ENCODE results near the gene VPS35L. TPM values are rescaled to one million over a fixed set of nuclear protein-coding genes. Genes with fewer than 3 reads are reported as not detected.

The VPS35L gene
- total and polyA plus RNA-seq, 8 donors = 15.2 to 205 (median 29.7) TPM

- H3K36me3 ChIP-seq = peaks cover 5 to 54% (median 43%) of the 10 kb centered on the region in 4 donors
- no peaks in the 10 kb centered on the region for H3K27me3 ChIP-seq
- peaks cover 52 to 63% (median 58%) of the 10 kb centered on the region in 4 donors for H3K4me1 ChIP-seq
- 90 to 97% (median 92%) methylated on average over 9 to 15 of the region's 15 CpGs for WGBS, 5 donors
- no peak for DNase-seq
- H3K27ac ChIP-seq = peak overlapping the region; percentile 40 to 88 (median 77)
- no peaks in the 10 kb centered on the region for H3K9me3 ChIP-seq
- TF ChIP-seq CTCF (IDR thresholded peaks at IDR 0.05) = no peak
- no peak for TF ChIP-seq POLR2AphosphoS5 (IDR thresholded peaks at IDR 0.05)
- TF ChIP-seq EP300 (IDR thresholded peaks at IDR 0.05) = no peak
- no peak for TF ChIP-seq POLR2A (IDR thresholded peaks at IDR 0.05)
- H3K4me3 ChIP-seq = no peak overlapping the region
- intact Hi-C loops (cut with DNase I; ENCODE audit: low total_unique reads) = no loop called here
Observed at GRCh38 chr16:19696961-19697360, 141.5 kb downstream of the VPS35L start.

GRCh38 chr16:19697756-19698318 lies 142.3 kb downstream of the VPS35L start:
- peaks cover 0 to 54% (median 43%) of the 10 kb centered on the region in 4 donors for H3K36me3 ChIP-seq
- intact Hi-C loops (cut with DNase I; ENCODE audit: low total_unique reads) = no loop called here
- H3K27me3 ChIP-seq = no peaks in the 10 kb centered on the region
- H3K9me3 ChIP-seq = no peaks in the 10 kb centered on the region
- peak; percentile 62 to 77 for DNase-seq
- TF ChIP-seq POLR2AphosphoS5 (IDR thresholded peaks at IDR 0.05) (peak in 2 of 3 donors; percentile 71 to 80), EP300 (IDR thresholded peaks at IDR 0.05) (no peak)
- peaks cover 52 to 63% (median 58%) of the 10 kb centered on the region in 4 donors for H3K4me1 ChIP-seq
- H3K4me3 ChIP-seq = no peak overlapping the region
- 34 to 81% (median 52%) methylated on average over 7 to 8 of the region's 8 CpGs for WGBS, 5 donors
- H3K27ac ChIP-seq = peak overlapping the region; percentile 61 to 88 (median 77)

- Histone ChIP-seq H3K9me3 (no peaks in the 10 kb centered on the region), H3K27ac (peak overlapping the region; percentile 61 to 88 (median 77)), H3K27me3 (no peaks in the 10 kb centered on the region), H3K36me3 (peaks cover 0 to 55% (median 49%) of the 10 kb centered on the region in 4 donors), H3K4me3 (no peak overlapping the region), H3K4me1 (peaks cover 52 to 63% (median 58%) of the 10 kb centered on the region in 4 donors)
- no peak for DNase-seq
- intact Hi-C loops (cut with DNase I; ENCODE audit: low total_unique reads) = no loop called here
- no peak for TF ChIP-seq EP300 (IDR thresholded peaks at IDR 0.05)
- no peak for TF ChIP-seq CTCF (IDR thresholded peaks at IDR 0.05)
- 70 to 74% (median 71%) methylated on average over 18 to 19 of the region's 19 CpGs for WGBS, 5 donors
Observed at GRCh38 chr16:19698480-19699465, 143.3 kb downstream of the VPS35L start.

- WGBS, 5 donors = 89 to 97% (median 96%) methylated on average over 7 to 8 of the region's 8 CpGs
- no peak for TF ChIP-seq POLR2A (IDR thresholded peaks at IDR 0.05)
- no peak for TF ChIP-seq EP300 (IDR thresholded peaks at IDR 0.05)
- TF ChIP-seq POLR2AphosphoS5 (IDR thresholded peaks at IDR 0.05) = no peak
- TF ChIP-seq CTCF (IDR thresholded peaks at IDR 0.05) = no peak
- H3K27me3 ChIP-seq = no peaks in the 10 kb centered on the region
- H3K27ac ChIP-seq = peak overlapping the region; percentile 21 to 88 (median 77)
- peaks cover 53 to 64% (median 58%) of the 10 kb centered on the region in 4 donors for H3K4me1 ChIP-seq
- H3K9me3 ChIP-seq = no peaks in the 10 kb centered on the region
- H3K36me3 ChIP-seq = peaks cover 0 to 60% (median 55%) of the 10 kb centered on the region in 4 donors
- no peak for DNase-seq
- intact Hi-C loops (cut with DNase I; ENCODE audit: low total_unique reads) = no loop called here
- H3K4me3 ChIP-seq = no peak overlapping the region
Observed at GRCh38 chr16:19699472-19699871, 144.0 kb downstream of the VPS35L start.

Data from stomach (tissue), 9 donors.